SK-N-SH (cell line): ENCODE data around the gene GLYATL1.

Experiments used
- CTCF ChIP-seq: fragments of 200-600 bp; sonication (generic); IDR thresholded peaks from 2 replicates; pipeline ENCODE4 v1.6.1; 2017; ENCODE audit warnings: antibody characterized with exemption, mild to moderate bottlenecking, moderate library complexity
- ELF1 ChIP-seq: IDR thresholded peaks from 2 replicates; pipeline ENCODE4 v1.4.0; 2012
- JUND ChIP-seq: IDR thresholded peaks from 2 replicates; pipeline ENCODE4 v1.4.0; 2012
- NFIC ChIP-seq: IDR thresholded peaks from 2 replicates; pipeline ENCODE4 v1.4.0; 2012; ENCODE audit warnings: borderline replicate concordance
- POLR2AphosphoS5 ChIP-seq: IDR thresholded peaks from 2 replicates; pipeline ENCODE4 v1.6.1; 2012; ENCODE audit warnings: low read depth, low read length
- RCOR1 ChIP-seq: fragments of 150-350 bp; IDR thresholded peaks from 2 replicates; pipeline ENCODE4 v1.6.1; 2017; ENCODE audit warnings: antibody characterized with exemption, low read length

- no peak for TF ChIP-seq POLR2AphosphoS5
- TF ChIP-seq JUND: no peak
- TF ChIP-seq ELF1: no peak
- TF ChIP-seq CTCF: no peak
- TF ChIP-seq RCOR1: no peak
- TF ChIP-seq NFIC: no peak
These were observed 18.6 kb downstream of the GLYATL1 start for GRCh38 chr11:58957922-58958321.
